ENCODE data around the gene DQX1.
A peak's percentile ranks its signal among the peaks of the same experiment; 100 is the strongest.

Gene DQX1

GRCh38 chr2:74553892-74554819 is 28.1 kb upstream of the DQX1 start, which contains the start of the genes DOK1 and LOXL3:
Gene DOK1, plus strand, starts transcription at chr2:74554720. Its CDS starts 35 bp downstream, at chr2:74554755.
Gene LOXL3, minus strand, starts transcription at chr2:74553942. Its CDS starts 1,308 bp downstream, at chr2:74552634.
- peak; percentile 43 for DNase-seq

DNA sequence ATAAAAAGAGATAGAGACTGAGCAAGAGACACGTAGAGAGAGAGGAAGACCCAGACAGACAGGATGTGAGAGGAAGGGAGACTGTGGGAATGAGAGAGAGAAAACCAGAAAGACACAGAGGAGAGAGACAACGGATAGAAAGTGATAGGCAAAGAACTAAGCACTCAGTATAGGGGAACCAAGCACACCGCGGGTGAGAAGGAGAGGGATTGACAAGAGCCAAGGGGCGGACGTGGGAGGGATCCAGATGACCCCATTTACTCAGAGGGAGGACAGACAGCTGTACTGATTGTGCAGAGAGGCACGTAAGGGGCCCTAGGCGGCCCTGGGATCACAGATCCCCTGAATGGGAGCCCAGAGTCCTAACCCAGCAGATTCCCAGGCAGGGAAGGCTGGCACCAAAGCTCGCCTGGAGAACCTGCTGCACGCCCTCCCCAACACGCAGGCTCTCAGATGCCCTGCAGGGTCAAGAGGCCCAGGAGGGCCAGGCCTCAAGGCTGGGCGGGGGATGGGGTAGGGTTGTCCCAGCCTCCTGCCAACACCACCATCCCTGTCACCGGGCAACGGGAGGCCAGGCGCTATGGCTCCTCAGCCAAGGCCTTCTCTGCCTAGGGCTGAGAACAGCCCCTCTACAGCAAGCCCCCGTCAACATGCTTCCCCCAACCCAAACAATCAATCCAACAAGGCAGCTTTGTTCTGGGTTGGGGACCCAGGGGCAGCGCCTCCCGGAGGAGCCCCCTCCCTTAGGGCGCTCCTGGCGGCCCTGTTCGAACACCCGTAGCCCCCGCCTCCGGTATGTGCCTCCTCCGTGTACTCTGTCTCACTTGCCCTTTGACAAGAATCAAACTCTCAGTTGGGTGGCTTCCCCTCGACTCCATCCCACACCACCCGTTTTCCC is 27.1 kb upstream of the DQX1 start:
- DNase-seq, result no peak

DNA sequence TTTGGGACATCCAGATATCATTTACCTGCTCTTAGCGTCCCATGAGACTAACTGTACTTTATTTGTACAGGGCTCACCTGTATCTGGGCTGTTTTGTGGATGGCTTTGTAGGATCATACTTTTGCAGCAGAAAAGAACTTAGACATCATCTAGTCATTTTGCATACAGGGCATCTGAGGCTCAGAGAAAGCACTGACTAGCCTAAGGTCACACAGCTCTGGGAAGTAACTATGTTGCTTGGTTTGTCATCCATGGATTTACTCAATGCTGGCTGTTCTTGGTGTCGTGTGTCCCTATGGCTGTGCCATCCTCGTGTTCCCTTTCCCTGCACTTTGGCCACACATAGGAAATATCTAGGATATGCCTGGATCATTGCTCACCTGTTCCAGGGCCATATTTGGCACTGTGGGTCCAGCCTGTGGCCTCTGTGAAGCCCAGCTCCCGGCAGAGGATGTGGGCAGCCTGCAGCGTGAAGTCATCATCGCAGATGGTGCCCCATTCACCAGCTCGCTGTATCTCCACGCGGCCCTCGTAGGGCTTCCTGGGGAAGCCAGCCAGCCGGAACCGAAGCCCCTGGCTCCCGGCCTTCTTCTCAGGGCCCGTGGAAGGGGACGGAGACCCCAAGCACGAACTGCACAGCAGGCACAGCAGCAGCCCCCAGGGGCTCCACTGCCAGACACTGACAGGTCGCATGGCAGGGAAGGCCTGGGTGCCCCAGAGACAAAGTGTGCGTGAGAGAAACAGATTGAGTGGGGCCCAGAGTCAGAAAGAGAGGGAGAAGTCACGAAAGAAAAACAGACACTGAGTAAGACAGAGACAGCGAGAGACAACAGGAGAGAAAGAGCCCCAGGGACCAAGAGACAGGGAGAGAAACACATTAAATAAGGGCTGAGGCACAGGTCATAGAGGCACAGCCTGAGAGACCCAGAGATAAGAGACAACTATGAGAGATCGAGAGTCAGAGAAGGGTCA is 26.2 kb upstream of the DQX1 start:
- no peak for DNase-seq

DNA sequence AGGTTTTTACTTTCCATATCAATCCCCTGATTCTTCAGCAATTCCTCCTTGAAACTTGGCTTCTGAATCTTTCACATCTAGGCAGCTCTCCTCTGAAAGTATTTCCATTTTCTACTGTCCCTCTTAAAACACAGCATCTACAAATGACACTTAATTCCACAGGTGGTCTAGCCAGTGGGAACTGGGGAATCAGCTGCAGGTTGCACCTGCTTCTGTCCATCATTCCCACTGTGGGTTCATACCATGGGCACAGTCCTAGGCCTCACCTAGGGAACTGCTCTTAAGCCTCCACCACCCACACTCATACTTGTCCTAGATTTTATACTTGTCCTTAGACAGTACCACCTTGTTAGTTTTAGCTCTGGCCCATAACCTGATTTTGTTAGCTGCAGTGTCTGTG is 25.5 kb upstream of the DQX1 start:
- DNase-seq, result no peak

- no peak for DNase-seq
Measured at GRCh38 chr2:74550231-74550630, 24.2 kb upstream of the DQX1 start.

DNA sequence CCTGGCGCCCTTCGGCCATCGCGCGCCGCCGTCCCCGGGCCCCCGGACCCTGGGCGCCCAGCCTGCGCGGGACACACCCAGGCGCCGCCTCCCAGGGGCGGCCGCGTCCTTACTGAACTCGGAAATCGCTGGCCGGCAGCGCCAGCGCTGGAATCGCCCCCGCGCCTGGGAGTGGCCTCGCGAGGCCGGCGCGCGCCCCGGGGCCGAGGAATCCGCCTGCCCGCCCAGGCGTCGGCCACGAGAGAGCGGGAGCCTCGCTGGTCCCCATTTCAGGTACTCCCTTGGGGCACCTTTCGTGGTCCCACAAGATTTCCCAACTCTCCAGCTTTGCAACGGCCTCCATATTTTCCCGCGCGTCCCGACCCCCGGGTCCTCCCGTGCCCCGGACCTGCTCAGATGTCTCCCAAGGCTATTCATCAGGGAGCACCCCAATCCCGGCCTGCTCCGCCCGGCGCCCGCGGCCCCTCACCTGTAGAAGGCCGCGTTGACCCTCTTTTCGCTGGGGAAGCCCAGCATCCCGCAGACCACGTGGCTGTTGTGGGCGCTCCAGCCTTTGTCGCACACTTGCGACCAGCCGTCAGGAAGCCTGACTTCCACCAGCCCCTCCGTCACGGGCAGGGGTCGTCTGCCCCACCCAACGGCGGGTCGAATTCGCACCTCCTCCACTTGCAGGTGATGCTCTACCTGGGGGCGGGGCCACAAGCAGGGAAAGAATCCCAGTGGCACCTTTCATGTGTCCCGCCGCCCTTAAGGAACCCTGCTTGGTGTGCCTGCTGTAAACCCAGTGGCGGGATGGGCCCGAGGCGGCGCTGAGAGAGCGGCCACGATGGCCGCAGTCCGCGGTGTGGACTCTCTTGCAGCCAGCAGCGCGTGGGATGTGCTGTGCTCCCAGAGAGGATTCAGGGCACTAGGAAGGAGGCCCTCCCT is 23.1 kb upstream of the DQX1 start:
- peak; percentile 35 for DNase-seq

DNA sequence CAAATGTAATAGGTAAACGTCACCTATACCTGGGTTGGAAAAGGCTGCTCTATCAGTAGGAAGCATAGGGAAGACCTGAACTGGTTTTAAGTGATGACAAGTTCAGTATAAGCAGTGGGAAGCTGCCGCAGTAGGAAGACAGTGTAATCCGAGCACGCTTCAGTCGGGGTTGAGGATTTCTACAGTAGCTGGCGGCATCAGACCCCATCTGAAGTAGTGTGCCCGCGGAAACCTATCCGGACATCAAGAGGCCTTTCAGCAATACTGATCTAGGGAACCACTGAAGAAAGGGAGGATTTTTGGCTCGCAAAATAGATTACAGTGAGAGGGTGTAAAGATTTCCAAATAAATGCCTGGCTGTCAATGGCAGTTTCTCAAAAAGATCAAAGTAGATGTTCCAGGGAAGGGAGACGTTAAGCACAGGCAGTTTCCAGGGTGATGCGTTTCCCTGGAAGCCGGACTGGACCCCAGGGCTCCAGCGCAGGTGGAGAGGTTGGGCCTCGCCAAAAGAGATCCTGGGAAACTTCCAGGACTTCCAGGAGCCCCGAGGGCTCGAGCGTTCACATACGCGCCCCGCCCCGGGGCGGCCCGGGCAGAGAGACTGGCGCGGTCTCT is 22.4 kb upstream of the DQX1 start:
- DNase-seq, result no peak

- no peak for DNase-seq
Measured at GRCh38 chr2:74546004-74546403, 20.0 kb upstream of the DQX1 start.

- no peak for DNase-seq
Measured at GRCh38 chr2:74544634-74545033, 18.6 kb upstream of the DQX1 start.

GRCh38 chr2:74542978-74543377 is 16.9 kb upstream of the DQX1 start:
- no peak for DNase-seq

GRCh38 chr2:74540291-74540690 is 14.3 kb upstream of the DQX1 start:
- no peak for DNase-seq

DNA sequence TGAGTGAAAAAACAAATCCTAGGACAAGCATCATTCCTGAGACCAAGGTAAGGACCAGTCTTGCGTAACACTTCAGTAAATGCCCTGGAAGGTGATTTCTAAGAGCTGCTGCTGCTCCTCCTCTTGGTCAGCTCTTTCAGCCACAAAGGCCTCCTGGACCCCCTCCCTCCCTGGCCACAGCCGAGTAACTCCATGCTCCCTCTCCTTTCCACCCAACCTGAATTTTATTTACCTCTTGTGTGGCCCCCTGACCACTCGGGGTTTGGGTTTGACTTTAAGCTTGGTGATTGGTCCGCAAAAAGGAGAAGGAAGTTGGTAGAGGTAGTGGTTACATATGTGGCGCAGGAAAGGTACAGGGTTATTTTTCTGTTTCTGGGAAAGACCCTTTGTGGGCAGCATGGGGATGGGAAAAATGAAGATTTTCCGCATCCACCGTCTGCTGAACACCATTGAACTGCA is 12.9 kb upstream of the DQX1 start:
- DNase-seq, result no peak

DNA sequence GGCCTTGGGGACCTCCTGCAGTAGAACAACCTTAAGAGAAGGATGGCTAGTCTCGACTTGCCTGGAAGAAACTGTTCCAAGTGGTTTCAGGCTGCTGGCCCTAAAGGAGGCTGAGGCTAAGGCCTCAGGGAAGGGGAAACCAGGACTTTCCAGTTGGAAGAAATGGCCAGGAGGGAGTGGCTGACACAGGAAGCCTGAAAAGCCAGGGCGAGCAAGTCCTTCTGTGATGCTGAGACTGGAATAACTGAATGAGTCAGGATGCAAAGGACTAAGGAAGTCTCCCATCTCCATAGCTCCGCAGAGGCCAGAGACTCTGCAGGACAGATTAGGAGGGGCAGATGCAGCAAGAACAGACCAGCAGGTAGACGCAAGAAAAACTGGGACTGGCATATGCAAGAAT is 11.1 kb upstream of the DQX1 start:
- no peak for DNase-seq

DNA sequence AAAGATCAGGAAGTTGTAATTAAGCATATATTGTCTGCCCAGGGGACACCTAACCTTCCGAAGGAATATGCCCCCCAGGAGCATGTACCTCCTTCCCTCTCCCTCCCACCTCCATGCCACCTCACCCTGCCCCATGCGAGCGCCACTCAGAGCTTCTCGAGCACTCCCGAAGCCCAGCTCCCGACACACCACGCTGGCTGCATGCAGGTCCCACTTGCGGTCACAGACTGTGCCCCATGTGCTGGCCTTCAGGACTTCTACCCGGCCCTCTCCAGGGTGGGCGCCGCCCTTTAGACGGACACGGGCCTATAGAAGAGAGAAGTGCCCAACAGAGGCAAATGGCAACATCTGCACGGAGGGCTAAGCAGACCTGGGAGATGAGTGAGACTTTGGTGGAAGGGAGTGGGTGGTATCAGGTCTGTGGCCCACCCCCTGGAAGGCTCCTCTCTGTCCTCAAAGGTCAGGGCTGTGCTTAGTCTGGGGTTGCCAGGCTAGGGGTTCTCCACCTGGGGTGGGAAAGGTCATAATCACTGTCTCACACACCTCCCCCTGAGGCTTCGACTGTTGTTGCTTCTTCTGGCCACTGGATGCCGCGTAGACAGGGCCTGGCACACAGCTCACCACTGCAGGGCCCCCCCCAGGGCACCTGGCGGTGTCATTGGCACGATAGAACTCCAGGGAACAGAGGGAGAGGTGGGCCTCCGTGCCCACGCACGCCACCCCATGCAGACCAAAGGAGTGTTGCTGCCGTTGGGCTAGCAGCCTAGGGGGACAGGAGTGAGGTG is 10.3 kb upstream of the DQX1 start:
- DNase-seq, result no peak

GRCh38 chr2:74535440-74535965 is 9.5 kb upstream of the DQX1 start:
- DNase-seq, result no peak

GRCh38 chr2:74534411-74534810 is 8.4 kb upstream of the DQX1 start:
- no peak for DNase-seq

- no peak for DNase-seq
Measured at GRCh38 chr2:74533464-74533863, 7.4 kb upstream of the DQX1 start.

DNA sequence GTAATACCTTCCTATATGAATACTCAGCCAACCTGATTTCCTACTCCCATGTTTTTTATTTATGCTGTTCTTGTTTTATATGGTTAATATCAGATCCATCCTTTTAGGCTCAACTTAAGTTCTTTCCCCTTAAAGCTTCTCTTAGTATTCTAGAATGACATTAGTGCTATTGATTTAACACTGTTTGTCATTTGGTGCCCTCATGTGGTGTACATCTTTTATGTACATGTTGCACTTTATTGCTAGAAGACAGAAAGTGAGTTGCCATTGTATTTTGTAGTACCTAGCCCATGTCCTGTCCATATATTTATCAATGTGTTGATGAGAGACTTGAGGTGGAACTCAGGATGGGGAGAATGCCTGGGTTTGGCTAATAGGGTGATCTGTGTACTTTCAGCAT is 6.2 kb upstream of the DQX1 start:
- DNase-seq, result no peak

- no peak for DNase-seq
Measured at GRCh38 chr2:74531666-74532065, 5.6 kb upstream of the DQX1 start.

Data from NCI-H1092 (cell line).